NB4 (cell line): ENCODE measurements around the gene CAP2.

ENCODE experiments used
- CTCF ChIP-seq: IDR thresholded peaks from one replicate; pipeline ENCODE4 v1.5.1; 2012; ENCODE audit warnings: low read depth, low read length
- MAX ChIP-seq: IDR thresholded peaks from 2 replicates; pipeline ENCODE4 v1.6.1; 2011; ENCODE audit warnings: low read depth, low read length
- MYC ChIP-seq: IDR thresholded peaks from 2 replicates; pipeline ENCODE4 v1.6.1; 2011; ENCODE audit warnings: low read depth, low read length
- POLR2A ChIP-seq: IDR thresholded peaks from 2 replicates; pipeline ENCODE4 v1.6.1; 2011; ENCODE audit warnings: mild to moderate bottlenecking; ENCODE audit not compliant: insufficient read length; ENCODE audit errors: extremely low read depth

GRCh38 chr6:17385660-17386059 is 7.7 kb upstream of the CAP2 start:
- no peak for TF ChIP-seq CTCF
- TF ChIP-seq POLR2A = no peak
- no peak for TF ChIP-seq MAX
- TF ChIP-seq MYC = no peak
